Cardiac fibroblast (primary cell): ENCODE results near the gene OR1S1.
A peak's percentile ranks its signal among the peaks of the same experiment; 100 is the strongest.

Experiments
- DNase-seq, 2 donors: peaks; one replicate each; pipeline versions ENCODE4 v3.0.0 to v3.0.0-alpha.2; 2010; ENCODE audit warnings: low read depth in 2 of 2
- H3K4me3 ChIP-seq, 2 donors: replicated peaks in 1 of 2; 1 replicate in 1 of 2; 2 replicates in 1 of 2; pipeline ENCODE4 v1.5.1; 2011; ENCODE audit warnings: low read depth in 2 of 2, low read length in 2 of 2, mild to moderate bottlenecking in 2 of 2, moderate library complexity in 1 of 2
- CTCF ChIP-seq: IDR thresholded peaks from one replicate; pipeline ENCODE4 v1.5.1; 2011; ENCODE audit warnings: low read depth, mild to moderate bottlenecking, low read length, inconsistent platforms

The OR1S1 gene

GRCh38 chr11:58216476-58216875, 4.0 kb downstream of the OR1S1 start:
- no peak for DNase-seq
- no peak for TF ChIP-seq CTCF
- H3K4me3 ChIP-seq = no peak overlapping the region

- DNase-seq = peak in 1 of 2 donors; percentile 45
- no peak overlapping the region for H3K4me3 ChIP-seq
- no peak for TF ChIP-seq CTCF
These were observed 10.2 kb downstream of the OR1S1 start for GRCh38 chr11:58222721-58223120.

GRCh38 chr11:58227956-58228615, 15.6 kb downstream of the OR1S1 start:
- no peak for DNase-seq
- no peak for TF ChIP-seq CTCF
- H3K4me3 ChIP-seq = no peak overlapping the region

GRCh38 chr11:58243954-58244353, 31.4 kb downstream of the OR1S1 start:
- no peak for TF ChIP-seq CTCF
- H3K4me3 ChIP-seq = no peak overlapping the region
- DNase-seq = no peak

GRCh38 chr11:58254936-58255335, 42.4 kb downstream of the OR1S1 start:
- no peak overlapping the region for H3K4me3 ChIP-seq
- DNase-seq = peak in 1 of 2 donors; percentile 53
- no peak for TF ChIP-seq CTCF

GRCh38 chr11:58259983-58260382, 47.5 kb downstream of the OR1S1 start:
- TF ChIP-seq CTCF = no peak
- no peak for DNase-seq
- no peak overlapping the region for H3K4me3 ChIP-seq
